H1 (cell line): ENCODE results near the gene SLC38A5. TPM values are rescaled to one million over a fixed set of nuclear protein-coding genes. Genes with fewer than 3 reads are reported as not detected.

Source experiments
- CTCF ChIA-PET: fragments of 300-600 bp; sonication (Branson Sonifier 250); formaldehyde crosslinking; loops from one replicate; lab custom pipeline; 2021; ENCODE audit not compliant: partially characterized antibody; lab: Charles Lee
- POLR2A ChIA-PET: fragments of 300-600 bp; sonication (Branson Sonifier 250); formaldehyde crosslinking; loops from one replicate; lab custom pipeline; 2021; ENCODE audit warnings: inconsistent platforms; ENCODE audit not compliant: partially characterized antibody; lab: Charles Lee
- DNase-seq, 2 experiments: peaks; one replicate each; pipeline versions ENCODE4 v3.0.0 to v3.0.0-alpha.2; 2010 to 2022; ENCODE audit warnings: low spot score in 2 of 2, low read depth in 1 of 2, mixed read lengths in 1 of 2
- FAIRE-seq: peaks from 2 replicates; lab custom pipeline; 2011; peaks lifted over from hg19 to GRCh38; lab: Jason Lieb, UNC
- H2AFZ ChIP-seq: 2 replicates; pipeline ENCODE4 v1.8.1; 2012; ENCODE audit warnings: low read length, inconsistent platforms
- H2AK5ac ChIP-seq: 2 replicates; pipeline ENCODE4 v1.6.1; 2013; ENCODE audit warnings: low read depth, low read length
- H2BK120ac ChIP-seq: replicated peaks from 2 replicates; pipeline ENCODE3; 2013; ENCODE audit warnings: low read depth, low read length, inconsistent platforms
- H2BK12ac ChIP-seq: 2 replicates; pipeline ENCODE4 v1.6.1; 2013; ENCODE audit warnings: low read depth, low read length
- H2BK15ac ChIP-seq: 2 replicates; pipeline ENCODE4 v1.6.1; 2013; ENCODE audit warnings: low read length
- H2BK20ac ChIP-seq: 2 replicates; pipeline ENCODE4 v1.6.1; 2013; ENCODE audit warnings: low read length
- H2BK5ac ChIP-seq: 2 replicates; pipeline ENCODE4 v1.6.1; 2013; ENCODE audit warnings: low read depth, low read length
- H3K14ac ChIP-seq: 2 replicates; pipeline ENCODE4 v1.6.1; 2013; ENCODE audit warnings: inconsistent platforms; ENCODE audit not compliant: insufficient read length
- H3K18ac ChIP-seq: 2 replicates; pipeline ENCODE4 v1.6.1; 2013; ENCODE audit warnings: low read length; ENCODE audit errors: extremely low read depth
- H3K23ac ChIP-seq: 2 replicates; pipeline ENCODE4 v1.6.1; 2013; ENCODE audit warnings: inconsistent platforms; ENCODE audit not compliant: insufficient read length
- H3K23me2 ChIP-seq: 2 replicates; pipeline ENCODE4 v1.6.1; 2013; ENCODE audit warnings: low read depth, low read length
- H3K27ac ChIP-seq: 2 replicates; pipeline ENCODE4 v1.6.1; 2011; ENCODE audit warnings: low read depth, low read length, inconsistent platforms
- H3K27me3 ChIP-seq, 4 experiments: replicated peaks in 1 of 4; 1 replicate in 1 of 4; 2 replicates in 3 of 4; pipeline versions ENCODE4 v1.6.1 to v1.8.1; 2011 to 2013; ENCODE audit warnings: low read length in 3 of 4, mild to moderate bottlenecking in 3 of 4, inconsistent platforms in 2 of 4, mixed read lengths in 2 of 4, moderate library complexity in 1 of 4; ENCODE audit not compliant: control insufficient read depth in 3 of 4, insufficient read depth in 3 of 4; ENCODE audit errors: extremely low read depth in 1 of 4
- H3K36me3 ChIP-seq, 4 experiments: 2 replicates each; pipeline versions ENCODE4 v1.6.1 to v1.8.1; 2011 to 2013; ENCODE audit warnings: mild to moderate bottlenecking in 4 of 4, low read length in 3 of 4, moderate library complexity in 2 of 4, control low read depth in 1 of 4, inconsistent platforms in 1 of 4; ENCODE audit not compliant: insufficient read depth in 4 of 4, control insufficient read depth in 2 of 4
- H3K4ac ChIP-seq: replicated peaks from 2 replicates; pipeline ENCODE3; 2013; ENCODE audit warnings: low read length, low read depth, mixed read lengths, inconsistent platforms; ENCODE audit not compliant: insufficient read length
- H3K4me1 ChIP-seq, 4 experiments: replicated peaks in 1 of 4; 1 replicate in 1 of 4; 2 replicates in 3 of 4; pipeline versions ENCODE4 v1.6.1 to v1.8.1; 2011 to 2013; ENCODE audit warnings: low read length in 3 of 4, inconsistent platforms in 2 of 4, mixed read lengths in 1 of 4; ENCODE audit not compliant: insufficient read depth in 4 of 4, control insufficient read depth in 3 of 4
- H3K4me2 ChIP-seq, 2 experiments: 2 replicates each; pipeline versions ENCODE4 v1.6.1 to v1.8.1; 2011 to 2013; ENCODE audit warnings: low read depth in 2 of 2, low read length in 2 of 2, control low read depth in 1 of 2, inconsistent platforms in 1 of 2, mild to moderate bottlenecking in 1 of 2; ENCODE audit not compliant: insufficient read depth in 1 of 2
- H3K4me3 ChIP-seq, 4 experiments: fragments of 200-600, 300-600 bp in 1 of 4; sonication (generic), shearing (Covaris generic), sonication (Bioruptor Twin) in 1 of 4; 2 replicates each; pipeline versions ENCODE4 v1.5.1 to v1.8.1; 2011 to 2016; ENCODE audit warnings: low read length in 4 of 4, low read depth in 3 of 4, control low read depth in 2 of 4, inconsistent platforms in 2 of 4, mild to moderate bottlenecking in 2 of 4, mixed read lengths in 1 of 4, moderate library complexity in 1 of 4; ENCODE audit not compliant: insufficient read depth in 2 of 4; ENCODE audit errors: extremely low read depth in 1 of 4
- H3K56ac ChIP-seq: replicated peaks from 2 replicates; pipeline ENCODE3; 2013; ENCODE audit warnings: low read depth, mild to moderate bottlenecking, mixed read lengths, low read length, inconsistent platforms; ENCODE audit not compliant: insufficient read length
- H3K79me1 ChIP-seq: 2 replicates; pipeline ENCODE4 v1.6.1; 2013; ENCODE audit warnings: low read depth, low read length, control low read depth
- H3K79me2 ChIP-seq, 2 experiments: 2 replicates each; pipeline versions ENCODE4 v1.6.1 to v1.8.1; 2012 to 2013; ENCODE audit warnings: low read length in 2 of 2, mild to moderate bottlenecking in 2 of 2, inconsistent platforms in 1 of 2; ENCODE audit not compliant: insufficient read depth in 2 of 2, control insufficient read depth in 1 of 2
- H3K9ac ChIP-seq, 4 experiments: replicated peaks in 1 of 4; 1 replicate in 1 of 4; 2 replicates in 3 of 4; pipeline versions ENCODE4 v1.6.1 to v1.8.1; 2011 to 2013; ENCODE audit warnings: low read depth in 3 of 4, low read length in 3 of 4, control low read depth in 2 of 4, mild to moderate bottlenecking in 2 of 4, moderate library complexity in 2 of 4, inconsistent platforms in 1 of 4; ENCODE audit errors: extremely low read depth in 1 of 4
- H3K9me3 ChIP-seq, 2 experiments: 2 replicates each; pipeline versions ENCODE4 v1.6.1 to v1.8.1; 2012 to 2013; ENCODE audit warnings: mild to moderate bottlenecking in 2 of 2, moderate library complexity in 2 of 2, control low read depth in 1 of 2, inconsistent platforms in 1 of 2, low read depth in 1 of 2, low read length in 1 of 2, mixed read lengths in 1 of 2; ENCODE audit not compliant: insufficient read depth in 2 of 2
- H4K20me1 ChIP-seq, 2 experiments: replicated peaks in 1 of 2; 2 replicates each; pipeline versions ENCODE3 to v1.8.1; 2011 to 2013; ENCODE audit warnings: inconsistent platforms in 2 of 2, low read length in 2 of 2, mild to moderate bottlenecking in 1 of 2; ENCODE audit not compliant: insufficient read depth in 2 of 2, control insufficient read depth in 1 of 2
- H4K5ac ChIP-seq: 2 replicates; pipeline ENCODE4 v1.6.1; 2013; ENCODE audit warnings: low read length, low read depth, mixed read lengths, inconsistent platforms; ENCODE audit not compliant: insufficient read length
- H4K8ac ChIP-seq: 2 replicates; pipeline ENCODE4 v1.8.0; 2013; ENCODE audit warnings: mild to moderate bottlenecking, moderate library complexity, low read length, inconsistent platforms; ENCODE audit not compliant: insufficient read depth; ENCODE audit errors: extremely low read depth
- H4K91ac ChIP-seq: replicated peaks from 2 replicates; pipeline ENCODE3; 2013; ENCODE audit warnings: low read length, mixed read lengths, inconsistent platforms; ENCODE audit not compliant: insufficient read length
- HDAC2 ChIP-seq, 2 experiments: fragments of 300-600 bp in 1 of 2; sonication (generic) in 1 of 2; IDR thresholded peaks; 2 replicates each; pipeline ENCODE4 v1.6.1; 2011 to 2012; ENCODE audit warnings: low read depth in 2 of 2, low read length in 2 of 2, mild to moderate bottlenecking in 2 of 2, moderate library complexity in 2 of 2, borderline replicate concordance in 1 of 2, inconsistent platforms in 1 of 2
- KDM5A ChIP-seq: fragments of 200-600 bp; IDR thresholded peaks from 2 replicates; pipeline ENCODE4 v1.7.1; 2012; ENCODE audit warnings: mild to moderate bottlenecking, low read length, inconsistent platforms, mixed read lengths
- PHF8 ChIP-seq: fragments of 200-600 bp; sonication (generic); conservative IDR thresholded peaks from 2 replicates; pipeline ENCODE4 v1.7.1; 2012; ENCODE audit warnings: low read depth, mild to moderate bottlenecking, inconsistent platforms, low read length, moderate library complexity
- SP1 ChIP-seq: IDR thresholded peaks from 2 replicates; pipeline ENCODE4 v1.6.1; 2011; ENCODE audit warnings: low read depth, low read length
- SP2 ChIP-seq: IDR thresholded peaks from 2 replicates; pipeline ENCODE4 v1.6.1; 2012; ENCODE audit warnings: mild to moderate bottlenecking, low read length, inconsistent platforms
- ZNF274 ChIP-seq: IDR thresholded peaks from 2 replicates; pipeline ENCODE4 v1.7.0; 2012; ENCODE audit warnings: low read length, borderline replicate concordance; ENCODE audit errors: extremely low read depth
- WGBS, 2 experiments: shearing (Covaris generic) in 1 of 2; methylation state at CpG; one replicate each; pipeline versions ENCODE4 v1.1.6 to v1.1.7; 2013 to 2015; ENCODE audit warnings: low lambda C conversion rate in 2 of 2, mixed read lengths in 2 of 2, inconsistent platforms in 1 of 2, low coverage in 1 of 2, missing lambda C conversion rate in 1 of 2; ENCODE audit not compliant: insufficient replicate concordance in 2 of 2, insufficient coverage in 1 of 2, insufficient read length in 1 of 2; ENCODE audit errors: extremely low coverage in 1 of 2, missing lambda C conversion rate in 1 of 2; 5-methylcytosine and 5-hydroxymethylcytosine counted together
- polyA plus RNA-seq, 7 experiments: library from polyadenylated mRNA; depleted of rRNA in 3 of 7; stranded (reverse) in 5 of 7; unstranded in 2 of 7; fragments of >200 nt in 5 of 7; fragments of 200-250 nt in 2 of 7; gene quantifications; 1 replicate in 5 of 7; 2 replicates in 1 of 7; 4 replicates in 1 of 7; pipeline versions ENCODE4 v1.2.1 to v1.2.3, GENCODE V29; 2011 to 2013; ENCODE audit warnings: missing spikeins in 2 of 7, mixed read lengths in 2 of 7
- total RNA-seq: library from RNA; stranded (reverse); fragmentation: NEBNext Ultra II Directional; extraction: Animal tissue kit (Norgen Biotek cat#: 25700); gene quantifications from 2 replicates; pipeline ENCODE4 v1.2.1, GENCODE V29; 2021

The SLC38A5 gene
- total and polyA plus RNA-seq, 2 of the 8 experiments (the other 6 are each of a cell fraction or from before 2014, with no cell fraction given) = 70.9 to 106 TPM

- Histone ChIP-seq H3K9ac (no peak overlapping the region), H3K4me1 (peaks cover 10 to 20% (median 14%) of the 10 kb centered on the region in 4 experiments), H3K23me2 (no peaks in the 10 kb centered on the region; the same call in 1 of the 2 replicates), H3K4me3 (no peak overlapping the region), H2BK20ac (no peak overlapping the region), H4K20me1 (no peaks in the 10 kb centered on the region), H3K36me3 (no peaks in the 10 kb centered on the region), H3K79me1 (no peaks in the 10 kb centered on the region), H4K91ac (no peak overlapping the region), H3K4me2 (no peak overlapping the region), H3K14ac (no peak overlapping the region), H3K27ac (no peak overlapping the region), H3K18ac (no peak overlapping the region), H2BK15ac (no peak overlapping the region), H3K56ac (no peak overlapping the region), H2AFZ (no peak overlapping the region), H2BK12ac (no peak overlapping the region), H3K27me3 (no peaks in the 10 kb centered on the region), H4K8ac (no peak overlapping the region), H4K5ac (no peak overlapping the region), H2BK120ac (no peak overlapping the region), H3K79me2 (peaks cover 0 to 13% of the 10 kb centered on the region in 2 experiments; a peak in 2 of 4 replicates), H2BK5ac (no peak overlapping the region), H3K23ac (no peak overlapping the region), H2AK5ac (no peak overlapping the region), H3K4ac (no peak overlapping the region), H3K9me3 (no peaks in the 10 kb centered on the region)
- 80% methylated on average over 7 of the region's 8 CpGs; no CpG with 5 or more reads in 1 of the 2 experiments for WGBS, 2 experiments
- no peak for DNase-seq
- TF ChIP-seq SP1 = no peak
- TF ChIP-seq ZNF274 = no peak
- no peak for TF ChIP-seq HDAC2 (IDR thresholded peaks at IDR 0.05; ENCODE audit: borderline replicate concordance in 1 of 2, low read depth in 2 of 2, low read length in 2 of 2)
- no peak for TF ChIP-seq SP2
- TF ChIP-seq KDM5A = no peak
- no peak for TF ChIP-seq PHF8
- FAIRE-seq = no peak
- CTCF ChIA-PET = interaction anchor here (0.5 to 6.2 kb wide), 2 partner anchors 22 to 267 kb away, joined by 3 to 32 read pairs; no protein-coding TSS in a partner anchor
- POLR2A ChIA-PET = no interaction called here
These were observed 1.4 kb upstream of the SLC38A5 start for GRCh38 chrX:48471504-48471903.
